ENCODE results near the gene CD58. TPM values are rescaled to one million over a fixed set of nuclear protein-coding genes. Genes with fewer than 3 reads are reported as not detected.

CD58 gene
- total RNA-seq, 1 donor from 2014 or later, result 11.0 TPM

DNA sequence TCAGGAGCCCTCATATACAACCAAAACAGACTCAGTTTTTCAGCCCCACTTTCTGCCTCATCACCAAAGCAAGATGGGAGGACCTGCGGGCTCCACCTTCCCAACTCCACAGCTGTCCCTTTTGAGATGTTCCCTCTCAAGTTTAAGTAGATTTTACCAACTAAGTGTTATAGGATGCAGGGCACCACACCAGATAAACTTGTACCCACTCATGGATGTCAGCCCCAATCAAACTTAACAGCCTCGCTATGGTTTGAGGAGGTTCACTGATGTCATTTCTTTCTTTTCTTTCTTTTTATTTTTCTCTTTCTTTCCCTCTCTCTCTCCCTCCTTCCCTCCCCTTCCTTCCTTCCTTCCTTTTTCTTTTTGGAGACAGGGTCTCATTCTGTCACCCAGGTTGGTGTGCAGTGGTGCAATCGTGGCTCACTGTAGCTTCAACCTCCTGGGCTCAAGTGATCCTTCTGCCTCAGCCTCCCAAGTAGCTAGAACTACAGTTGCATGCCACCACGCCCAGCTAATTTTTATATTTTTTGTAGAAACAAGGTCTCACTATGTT lies 13.4 kb downstream of the CD58 start:
- H3K4me1 Mint-ChIP-seq (ENCODE audit: unreplicated experiment), result peaks cover 7% of the 10 kb centered on the region
- H3K4me3 Mint-ChIP-seq (ENCODE audit: unreplicated experiment), result no peak overlapping the region
- H3K27ac Mint-ChIP-seq (ENCODE audit: unreplicated experiment), result no peak overlapping the region
- H3K27me3 Mint-ChIP-seq (ENCODE audit: unreplicated experiment), result no peaks in the 10 kb centered on the region
- no peaks in the 10 kb centered on the region for H3K9me3 Mint-ChIP-seq (ENCODE audit: unreplicated experiment)
- no peak for TF ChIP-seq CTCF (IDR thresholded peaks at IDR 0.05)
- H3K36me3 Mint-ChIP-seq (ENCODE audit: unreplicated experiment), result peaks cover 1% of the 10 kb centered on the region
- DNase-seq (ENCODE audit: extremely low spot score, unreplicated experiment), result no peak

- Mint-ChIP-seq H3K9me3 (ENCODE audit: unreplicated experiment) (no peaks in the 10 kb centered on the region), H3K4me1 (ENCODE audit: unreplicated experiment) (peaks cover 7% of the 10 kb centered on the region), H3K36me3 (ENCODE audit: unreplicated experiment) (no peaks in the 10 kb centered on the region), H3K27ac (ENCODE audit: unreplicated experiment) (no peak overlapping the region), H3K4me3 (ENCODE audit: unreplicated experiment) (no peak overlapping the region), H3K27me3 (ENCODE audit: unreplicated experiment) (no peaks in the 10 kb centered on the region)
- DNase-seq (ENCODE audit: extremely low spot score, unreplicated experiment), result no peak
- no peak for TF ChIP-seq CTCF (IDR thresholded peaks at IDR 0.05)
Measured at GRCh38 chr1:116556289-116557006, 14.4 kb downstream of the CD58 start.

DNA sequence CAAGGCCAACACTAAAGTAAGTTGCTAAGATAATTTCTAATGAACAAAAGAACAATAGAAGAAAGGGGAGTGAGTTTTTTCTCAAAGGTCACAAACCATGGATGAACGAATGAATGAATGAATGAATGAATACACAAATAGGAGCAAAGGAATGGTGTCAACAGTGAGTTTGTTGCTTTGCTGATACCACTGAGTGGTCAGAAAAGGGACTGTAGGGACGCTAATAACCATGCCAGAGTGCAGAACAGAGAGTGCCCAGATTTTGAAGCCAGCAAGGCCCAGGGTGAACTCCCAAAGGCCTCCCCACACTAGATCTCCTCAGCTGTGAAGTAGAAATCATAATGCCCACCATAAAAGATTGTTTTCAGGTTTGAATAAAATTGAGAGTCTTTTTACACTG lies 15.9 kb downstream of the CD58 start:
- Mint-ChIP-seq H3K27me3 (ENCODE audit: unreplicated experiment) (no peaks in the 10 kb centered on the region), H3K4me1 (ENCODE audit: unreplicated experiment) (peaks cover 7% of the 10 kb centered on the region), H3K9me3 (ENCODE audit: unreplicated experiment) (no peaks in the 10 kb centered on the region), H3K4me3 (ENCODE audit: unreplicated experiment) (no peak overlapping the region), H3K27ac (ENCODE audit: unreplicated experiment) (no peak overlapping the region), H3K36me3 (ENCODE audit: unreplicated experiment) (no peaks in the 10 kb centered on the region)
- TF ChIP-seq CTCF (IDR thresholded peaks at IDR 0.05), result no peak
- DNase-seq (ENCODE audit: extremely low spot score, unreplicated experiment), result no peak

DNA sequence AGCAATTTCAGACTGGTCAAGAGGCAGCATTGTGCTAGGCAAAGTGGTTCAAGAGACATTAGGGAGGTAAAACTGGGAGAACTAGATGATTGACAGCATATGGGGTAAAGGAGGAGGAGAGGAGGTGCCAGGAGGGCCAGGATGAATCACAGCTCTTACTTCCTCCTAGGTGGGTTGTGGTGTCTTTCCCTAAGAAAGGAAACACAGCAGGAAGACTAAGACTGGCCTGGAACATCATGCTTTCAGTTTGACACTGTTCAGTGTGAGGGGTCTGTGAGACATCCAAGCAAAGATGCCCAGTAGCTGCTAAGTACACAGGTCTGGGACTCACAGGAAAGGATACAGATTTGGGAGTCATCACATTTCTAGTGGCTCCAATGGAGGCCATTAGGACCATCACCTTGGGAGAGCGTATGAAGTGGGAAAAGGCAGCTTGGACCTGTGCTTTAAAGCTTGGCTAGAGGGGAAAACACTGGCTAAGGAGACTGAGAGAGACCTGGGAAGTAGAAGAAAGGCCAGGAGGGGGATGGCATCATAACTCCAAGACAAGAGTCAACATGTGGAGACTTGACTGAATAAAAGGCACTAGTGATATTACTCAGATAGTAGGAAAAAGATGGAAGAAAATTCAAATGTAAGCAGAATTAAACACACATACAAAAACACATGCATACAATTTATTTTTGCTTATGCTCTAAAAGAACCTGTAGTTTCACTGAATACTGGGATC lies 17.3 kb downstream of the CD58 start:
- Mint-ChIP-seq H3K9me3 (ENCODE audit: unreplicated experiment) (no peaks in the 10 kb centered on the region), H3K4me1 (ENCODE audit: unreplicated experiment) (peaks cover 7% of the 10 kb centered on the region), H3K4me3 (ENCODE audit: unreplicated experiment) (no peak overlapping the region), H3K27ac (ENCODE audit: unreplicated experiment) (no peak overlapping the region), H3K27me3 (ENCODE audit: unreplicated experiment) (no peaks in the 10 kb centered on the region), H3K36me3 (ENCODE audit: unreplicated experiment) (no peaks in the 10 kb centered on the region)
- no peak for DNase-seq (ENCODE audit: extremely low spot score, unreplicated experiment)
- TF ChIP-seq CTCF (IDR thresholded peaks at IDR 0.05), result no peak

- peaks cover 3% of the 10 kb centered on the region for H3K4me1 Mint-ChIP-seq (ENCODE audit: unreplicated experiment)
- no peak for TF ChIP-seq CTCF (IDR thresholded peaks at IDR 0.05)
- no peak for DNase-seq (ENCODE audit: extremely low spot score, unreplicated experiment)
- H3K36me3 Mint-ChIP-seq (ENCODE audit: unreplicated experiment), result peaks cover 15% of the 10 kb centered on the region
- no peaks in the 10 kb centered on the region for H3K9me3 Mint-ChIP-seq (ENCODE audit: unreplicated experiment)
- H3K4me3 Mint-ChIP-seq (ENCODE audit: unreplicated experiment), result no peak overlapping the region
- H3K27ac Mint-ChIP-seq (ENCODE audit: unreplicated experiment), result no peak overlapping the region
- H3K27me3 Mint-ChIP-seq (ENCODE audit: unreplicated experiment), result no peaks in the 10 kb centered on the region
Measured at GRCh38 chr1:116546354-116546977, 24.4 kb downstream of the CD58 start.
